Heart left ventricle (tissue), 13 donors: Measurements from ENCODE around the gene ELP1.
"Not testable (repeated sequence)": the region's sequence is repeated elsewhere in the genome, so short reads cannot be mapped to it uniquely, and the experiment has no call there.

ENCODE experiments used
- CTCF ChIP-seq, 12 donors: fragments of 200-600 bp; sonication (generic) in 4 of 12; IDR thresholded peaks; one replicate each; pipeline versions ENCODE4 v1.5.0 to v1.8.0; 2018 to 2022; ENCODE audit warnings: antibody characterized with exemption in 12 of 12, mild to moderate bottlenecking in 5 of 12
- POLR2A ChIP-seq, 2 donors: fragments of 450-650 bp; IDR thresholded peaks; one replicate each; pipeline ENCODE4 v1.6.1; 2017; ENCODE audit warnings: antibody characterized with exemption in 2 of 2, mild to moderate bottlenecking in 2 of 2, moderate library complexity in 2 of 2
- donor health status: ischemic (EF 13 %, LVEDD 7.1; RV severe dilation, severe dysfunction).
- donor health status: DM: no; HTN: yes; CAD: no.
- donor health status: DM: no; HTN: no; CAD: no.
- donor health status: ischemic (EF 25% LVEDD 6.9; RV normal size, moderate dysfunction).
- donor health status: ischemic (EF 25% LVEDD 5.7; RV mildly dilated, moderate dysfunction).
- donor health status: ischemic (EF 35%, LVEDD 5.7; RV mildly dilated, moderate dysfunction).
- donor health status: nonischemic (EF 11% LVEDD 7.7; RV severe dilation, severe dysfunction).
- donor health status: DM: yes; HTN: yes; CAD: no.
- donor health status: PGD.
- donor health status: ischemic (EF 29% LVEDD 5.4; RV normal size, mild dysfunction).
- donor health status: nonischemic (EF 23%, LVEDD 6.1; RV moderate dilation, normal function).

DNA sequence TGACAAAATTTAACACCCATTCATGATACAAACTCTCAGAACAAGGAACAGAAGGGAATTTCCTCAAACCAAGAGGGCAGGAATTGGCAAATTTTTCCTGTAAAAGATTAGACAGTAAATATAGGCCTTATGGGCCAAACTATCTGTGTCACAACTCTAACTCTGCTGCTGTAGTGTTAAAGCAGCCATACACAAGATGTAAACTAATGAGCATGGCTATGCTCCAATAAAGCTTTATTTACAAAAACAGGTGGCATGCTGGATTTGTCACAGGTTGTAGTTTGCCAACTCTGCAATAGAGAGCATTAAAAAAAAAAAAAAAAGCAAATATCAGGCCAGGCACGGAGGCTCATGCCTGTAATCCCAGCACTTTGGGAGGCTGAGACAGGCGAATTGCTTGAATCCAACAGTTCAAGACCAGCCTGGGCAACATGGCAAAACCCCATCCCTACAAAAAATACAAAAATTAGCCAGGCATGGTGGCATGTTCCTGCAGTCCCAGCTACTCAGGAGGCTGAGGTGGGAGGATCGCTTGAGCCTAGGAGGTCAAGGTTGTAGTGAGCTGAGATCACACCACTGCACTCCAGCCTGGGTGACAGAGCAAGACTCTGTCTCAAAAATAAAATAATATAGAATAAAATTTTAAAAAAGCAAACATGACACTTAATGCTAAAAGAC lies 47.2 kb downstream of the ELP1 start:
- not testable (repeated sequence) for TF ChIP-seq CTCF, POLR2A (IDR thresholded peaks at IDR 0.05)
